ENCODE results near the gene L1TD1. TPM values are rescaled to one million over a fixed set of nuclear protein-coding genes. Genes with fewer than 3 reads are reported as not detected.
"Not testable (repeated sequence)": the region's sequence is repeated elsewhere in the genome, so short reads cannot be mapped to it uniquely, and the experiment has no call there.

The L1TD1 gene
- polyA plus RNA-seq, 1 experiment, result not detected

DNA sequence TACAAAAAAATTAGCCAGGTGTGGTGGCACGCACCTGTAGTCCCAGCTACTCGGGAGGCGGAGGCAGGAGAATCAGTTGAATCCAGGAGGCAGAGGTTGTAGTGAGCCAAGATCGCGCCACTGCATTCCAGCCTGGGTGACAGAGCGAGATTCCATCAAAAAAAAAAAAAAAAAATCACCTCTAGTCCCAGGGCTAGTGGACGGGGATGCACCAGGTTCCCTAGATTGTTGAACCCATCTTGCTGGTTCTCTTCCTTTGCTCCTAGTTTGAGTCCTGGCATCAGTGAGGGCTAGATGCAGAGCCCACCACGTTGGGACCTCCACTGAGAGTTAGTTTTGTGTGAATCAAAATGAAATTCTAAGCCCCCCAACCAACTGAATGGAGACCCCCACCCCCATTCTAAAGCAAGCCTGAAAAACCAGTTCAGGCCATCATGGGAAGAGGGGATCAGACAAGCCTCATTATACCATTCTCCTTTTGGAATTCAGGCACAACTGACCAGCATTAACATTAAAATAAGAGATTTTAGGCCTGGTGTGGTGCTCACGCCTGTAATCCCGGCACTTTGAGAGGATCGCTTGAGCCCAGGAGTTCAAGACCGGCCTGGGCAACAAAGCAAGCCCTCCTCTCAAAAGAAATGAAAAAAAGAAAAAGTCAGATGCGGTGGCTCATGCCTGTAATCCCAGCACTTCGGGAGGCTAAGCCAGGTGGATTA lies 17.9 kb upstream of the L1TD1 start:
- no peaks in the 10 kb centered on the region for H3K27me3 ChIP-seq (ENCODE audit: control insufficient read depth, insufficient read depth, low read length)
- ChIA-PET CTCF (interaction anchor here (0.6 to 4.8 kb wide), 16 partner anchors 8 to 1362 kb away, joined by 3 to 181 read pairs (median 5); no protein-coding TSS in a partner anchor), POLR2A (no interaction called here)
- no peak overlapping the region for H3K27ac ChIP-seq (ENCODE audit: low read depth, low read length)
- no peaks in the 10 kb centered on the region for H3K9me3 ChIP-seq (ENCODE audit: control insufficient read depth, insufficient read depth, low read length)
- no peak for DNase-seq (ENCODE audit: low read depth, low spot score)
- TF ChIP-seq, protein P1, sequence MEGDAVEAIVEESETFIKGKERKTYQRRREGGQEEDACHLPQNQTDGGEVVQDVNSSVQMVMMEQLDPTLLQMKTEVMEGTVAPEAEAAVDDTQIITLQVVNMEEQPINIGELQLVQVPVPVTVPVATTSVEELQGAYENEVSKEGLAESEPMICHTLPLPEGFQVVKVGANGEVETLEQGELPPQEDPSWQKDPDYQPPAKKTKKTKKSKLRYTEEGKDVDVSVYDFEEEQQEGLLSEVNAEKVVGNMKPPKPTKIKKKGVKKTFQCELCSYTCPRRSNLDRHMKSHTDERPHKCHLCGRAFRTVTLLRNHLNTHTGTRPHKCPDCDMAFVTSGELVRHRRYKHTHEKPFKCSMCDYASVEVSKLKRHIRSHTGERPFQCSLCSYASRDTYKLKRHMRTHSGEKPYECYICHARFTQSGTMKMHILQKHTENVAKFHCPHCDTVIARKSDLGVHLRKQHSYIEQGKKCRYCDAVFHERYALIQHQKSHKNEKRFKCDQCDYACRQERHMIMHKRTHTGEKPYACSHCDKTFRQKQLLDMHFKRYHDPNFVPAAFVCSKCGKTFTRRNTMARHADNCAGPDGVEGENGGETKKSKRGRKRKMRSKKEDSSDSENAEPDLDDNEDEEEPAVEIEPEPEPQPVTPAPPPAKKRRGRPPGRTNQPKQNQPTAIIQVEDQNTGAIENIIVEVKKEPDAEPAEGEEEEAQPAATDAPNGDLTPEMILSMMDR (IDR thresholded peaks at IDR 0.05; ENCODE audit: low read depth, low read length), result no peak
- H3K4me3 ChIP-seq (ENCODE audit: low read depth, low read length), result no peak overlapping the region

DNA sequence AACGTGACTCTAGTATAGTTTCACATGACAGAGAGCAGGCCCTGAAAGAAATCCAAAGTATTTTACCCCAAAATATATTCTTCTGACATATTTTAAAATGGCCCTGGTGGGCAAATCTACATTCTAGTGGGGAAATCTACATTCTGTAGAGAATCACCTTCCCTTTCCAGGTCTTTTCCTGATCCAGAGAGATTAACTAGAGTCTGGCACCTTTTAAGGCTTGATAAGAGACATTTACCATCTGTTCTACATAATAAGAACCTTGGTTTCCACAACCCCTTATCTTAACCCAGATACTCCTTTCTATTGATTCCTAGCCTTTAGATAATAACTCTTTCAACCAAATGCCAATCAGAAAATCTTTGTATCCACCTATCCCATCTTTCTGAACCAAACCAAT lies 17.0 kb upstream of the L1TD1 start:
- DNase-seq (ENCODE audit: low read depth, low spot score), result no peak
- ChIA-PET POLR2A (no interaction called here), CTCF (no interaction called here)
- no peaks in the 10 kb centered on the region for H3K27me3 ChIP-seq (ENCODE audit: control insufficient read depth, insufficient read depth, low read length)
- no peaks in the 10 kb centered on the region for H3K9me3 ChIP-seq (ENCODE audit: control insufficient read depth, insufficient read depth, low read length)
- no peak overlapping the region for H3K4me3 ChIP-seq (ENCODE audit: low read depth, low read length)
- TF ChIP-seq, protein P1 (IDR thresholded peaks at IDR 0.05; ENCODE audit: low read depth, low read length), result no peak
- H3K27ac ChIP-seq (ENCODE audit: low read depth, low read length), result no peak overlapping the region

DNA sequence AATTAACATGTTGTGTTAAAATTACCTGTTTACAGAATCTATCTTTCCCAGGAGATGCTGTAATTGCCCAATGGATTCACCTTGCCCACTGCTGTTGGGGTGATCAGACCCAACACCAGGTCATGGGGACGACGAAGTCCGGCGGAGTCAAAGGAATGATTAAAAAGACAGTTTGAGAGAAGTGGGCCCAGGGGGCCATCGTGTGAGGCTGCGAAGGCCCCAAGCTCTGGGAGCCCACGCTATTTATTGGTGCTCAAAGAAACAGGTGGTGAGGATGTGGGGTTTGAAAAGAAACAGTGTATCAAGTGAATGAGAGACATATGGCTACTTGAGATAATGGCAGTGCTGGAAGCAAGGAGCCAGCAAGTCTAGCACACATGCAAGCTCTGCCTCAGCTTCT lies 16.3 kb upstream of the L1TD1 start:
- H3K9me3 ChIP-seq (ENCODE audit: control insufficient read depth, insufficient read depth, low read length), result no peaks in the 10 kb centered on the region
- POLR2A ChIA-PET, result no interaction called here
- no peak overlapping the region for H3K4me3 ChIP-seq (ENCODE audit: low read depth, low read length)
- no peak overlapping the region for H3K27ac ChIP-seq (ENCODE audit: low read depth, low read length)
- no peaks in the 10 kb centered on the region for H3K27me3 ChIP-seq (ENCODE audit: control insufficient read depth, insufficient read depth, low read length)
- CTCF ChIA-PET, result interaction anchor here (1.5 kb wide), 1 partner anchor 34 kb away, joined by 3 read pairs; no protein-coding TSS in a partner anchor
- no peak for DNase-seq (ENCODE audit: low read depth, low spot score)
- TF ChIP-seq, protein P1 (IDR thresholded peaks at IDR 0.05; ENCODE audit: low read depth, low read length), result no peak

DNA sequence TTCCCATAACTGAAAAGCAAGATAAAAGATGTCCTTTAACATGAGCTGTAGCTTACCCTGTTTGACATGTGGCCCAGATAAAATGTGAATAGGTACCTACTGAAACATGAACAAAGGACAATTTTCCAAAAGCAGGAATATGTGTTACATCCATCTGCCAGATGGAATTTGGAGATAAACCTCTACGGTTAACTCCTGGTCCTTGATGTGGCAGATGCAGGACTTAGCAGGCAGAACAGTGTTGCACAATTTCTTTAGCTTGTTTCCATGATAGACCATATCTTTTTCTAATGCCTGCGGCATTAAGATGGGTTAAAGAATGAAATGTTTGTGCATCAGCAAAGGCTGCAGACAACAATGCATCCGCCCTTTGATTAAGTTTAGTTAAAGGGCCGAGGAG lies 14.6 kb upstream of the L1TD1 start:
- H3K4me3 ChIP-seq (ENCODE audit: low read depth, low read length); H3K27ac ChIP-seq (ENCODE audit: low read depth, low read length); DNase-seq (ENCODE audit: low read depth, low spot score); POLR2A ChIA-PET; H3K9me3 ChIP-seq (ENCODE audit: control insufficient read depth, insufficient read depth, low read length); H3K27me3 ChIP-seq (ENCODE audit: control insufficient read depth, insufficient read depth, low read length): not testable (repeated sequence)
- CTCF ChIA-PET, result interaction anchor here (0.6 to 1.1 kb wide), 3 partner anchors 113 to 227 kb away, joined by 3 to 8 read pairs (median 6); no protein-coding TSS in a partner anchor

DNA sequence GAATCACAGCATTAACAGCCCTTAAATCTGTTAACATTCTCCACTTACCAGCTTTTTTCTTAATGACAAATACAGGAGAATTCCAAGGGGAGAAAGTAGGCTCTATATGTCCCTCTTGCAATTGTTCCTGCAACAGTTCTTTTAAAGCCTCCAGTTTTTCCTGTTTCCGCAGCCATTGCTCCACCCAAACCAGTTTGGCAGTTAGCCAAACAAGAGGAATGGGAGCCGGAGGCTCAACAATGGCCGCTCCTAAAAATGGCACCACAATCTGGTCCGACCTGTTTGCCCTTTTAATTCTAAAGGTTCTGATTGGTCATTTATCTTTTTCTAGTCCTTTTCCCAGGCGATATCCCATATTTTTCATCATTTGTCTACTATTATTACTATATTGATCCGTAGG lies 14.0 kb upstream of the L1TD1 start:
- TF ChIP-seq, protein P1 (IDR thresholded peaks at IDR 0.05; ENCODE audit: low read depth, low read length), result no peak
- Histone ChIP-seq H3K9me3 (ENCODE audit: control insufficient read depth, insufficient read depth, low read length) (no peaks in the 10 kb centered on the region), H3K27ac (ENCODE audit: low read depth, low read length) (no peak overlapping the region), H3K27me3 (ENCODE audit: control insufficient read depth, insufficient read depth, low read length) (no peaks in the 10 kb centered on the region), H3K4me3 (ENCODE audit: low read depth, low read length) (no peak overlapping the region)
- no peak for DNase-seq (ENCODE audit: low read depth, low spot score)
- CTCF ChIA-PET, result interaction anchor here (0.6 kb wide), 2 partner anchors 112 to 225 kb away, joined by 3 to 8 read pairs; no protein-coding TSS in a partner anchor
- POLR2A ChIA-PET, result no interaction called here

Measured in AG04450 (cell line).